ENCODE results near the gene GAPVD1.
A peak's percentile ranks its signal among the peaks of the same experiment; 100 is the strongest.

The GAPVD1 gene

GRCh38 chr9:125240649-125240999 is 21.0 kb upstream of the GAPVD1 start:
- no peaks in the 10 kb centered on the region for H3K9me3 ChIP-seq (ENCODE audit: insufficient read depth, low read length)
- H3K4me3 ChIP-seq (ENCODE audit: low read length), result peak overlapping the region; percentile 96
- peak overlapping the region; percentile 72 for H3K27ac ChIP-seq (ENCODE audit: low read length)
- H3K27me3 ChIP-seq (ENCODE audit: low read depth, low read length), result no peaks in the 10 kb centered on the region
- peaks cover 66% of the 10 kb centered on the region for H3K79me2 ChIP-seq (ENCODE audit: low read length)
- H3K4me2 ChIP-seq (ENCODE audit: low read length), result peak overlapping the region; percentile 66
- H3K4me1 ChIP-seq (ENCODE audit: low read length), result peaks cover 24% of the 10 kb centered on the region
- peak overlapping the region; percentile 99 for H3K9ac ChIP-seq (ENCODE audit: low read length)
- no peak overlapping the region; the same call in 1 of the 2 replicates for H2AFZ ChIP-seq (ENCODE audit: low read depth, low read length)
- peaks cover 44% of the 10 kb centered on the region for H3K36me3 ChIP-seq (replicated peaks; ENCODE audit: low read depth, low read length)
- TF ChIP-seq CTCF (IDR thresholded peaks at IDR 0.05; ENCODE audit: low read depth, low read length) (no peak), EZH2phosphoT487 (IDR thresholded peaks at IDR 0.05; ENCODE audit: low read depth) (no peak)
- H4K20me1 ChIP-seq (ENCODE audit: insufficient read depth, low read length), result peaks cover 44% of the 10 kb centered on the region

DNA sequence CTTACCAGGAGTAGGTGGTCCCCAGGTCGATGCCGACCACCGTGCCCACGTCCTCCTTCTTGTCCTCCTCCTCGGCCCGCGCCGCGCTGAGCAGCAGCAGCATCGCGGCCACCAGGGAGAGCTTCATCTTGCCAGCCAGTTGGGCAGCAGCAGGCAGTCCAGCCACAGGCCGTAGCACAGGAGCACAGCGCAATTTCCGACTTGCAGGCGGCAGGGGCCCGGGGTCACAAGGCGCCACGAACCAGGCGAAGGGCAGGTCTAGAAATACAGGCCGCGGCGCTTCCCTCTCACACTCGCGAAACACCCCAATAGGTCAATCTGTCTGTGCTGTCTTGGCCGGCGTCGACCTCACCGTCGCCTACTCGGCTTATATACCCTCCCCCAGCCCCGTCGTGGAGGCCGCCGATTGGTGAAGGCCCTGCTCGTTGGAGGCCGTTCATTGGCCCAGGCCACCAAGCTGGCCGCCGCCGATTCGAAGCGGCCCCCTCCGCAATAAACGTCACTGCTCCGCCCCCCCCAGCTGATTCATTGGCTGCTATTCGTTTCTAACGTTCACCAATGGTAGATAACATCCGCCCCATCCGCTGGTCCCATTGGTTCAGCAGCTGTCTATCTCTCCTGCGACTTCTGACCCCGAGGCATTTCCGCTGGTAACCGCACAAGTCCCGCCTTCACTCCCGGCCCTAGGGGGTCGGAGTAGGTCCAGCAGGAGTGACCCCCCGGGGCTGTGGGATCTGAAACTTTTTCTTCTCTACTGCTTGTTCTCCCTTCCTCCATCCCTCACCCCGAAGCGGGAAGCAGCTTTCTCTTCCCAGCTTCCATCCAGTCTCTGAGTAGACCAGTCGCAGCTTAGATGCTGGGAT is 20.4 kb upstream of the GAPVD1 start, which contains the start of gene HSPA5:
Gene HSPA5 (minus strand): TSS at position 344 of the 863 bp plus-strand sequence. CDS start 217 bp downstream, at position 127.
- H3K36me3 ChIP-seq (replicated peaks; ENCODE audit: low read depth, low read length), result peaks cover 38% of the 10 kb centered on the region
- H3K9ac ChIP-seq (ENCODE audit: low read length), result peak within 1 kb of the TSS; percentile 99
- H2AFZ ChIP-seq (ENCODE audit: low read depth, low read length), result no peak within 1 kb of the TSS; the same call in 1 of the 2 replicates
- peak within 1 kb of the TSS; percentile 72 for H3K27ac ChIP-seq (ENCODE audit: low read length)
- no peaks in the 10 kb centered on the region for H3K9me3 ChIP-seq (ENCODE audit: insufficient read depth, low read length)
- H3K4me3 ChIP-seq (ENCODE audit: low read length), result peak within 1 kb of the TSS; percentile 96
- peaks cover 24% of the 10 kb centered on the region for H3K4me1 ChIP-seq (ENCODE audit: low read length)
- H4K20me1 ChIP-seq (ENCODE audit: insufficient read depth, low read length), result peaks cover 38% of the 10 kb centered on the region
- H3K4me2 ChIP-seq (ENCODE audit: low read length), result peak within 1 kb of the TSS; percentile 94
- H3K27me3 ChIP-seq (ENCODE audit: low read depth, low read length), result no peaks in the 10 kb centered on the region
- peaks cover 60% of the 10 kb centered on the region for H3K79me2 ChIP-seq (ENCODE audit: low read length)
- no peak; the same call in 1 of the 2 replicates for TF ChIP-seq CTCF (IDR thresholded peaks at IDR 0.05; ENCODE audit: low read depth, low read length)
- no peak for TF ChIP-seq EZH2phosphoT487 (IDR thresholded peaks at IDR 0.05; ENCODE audit: low read depth)

DNA sequence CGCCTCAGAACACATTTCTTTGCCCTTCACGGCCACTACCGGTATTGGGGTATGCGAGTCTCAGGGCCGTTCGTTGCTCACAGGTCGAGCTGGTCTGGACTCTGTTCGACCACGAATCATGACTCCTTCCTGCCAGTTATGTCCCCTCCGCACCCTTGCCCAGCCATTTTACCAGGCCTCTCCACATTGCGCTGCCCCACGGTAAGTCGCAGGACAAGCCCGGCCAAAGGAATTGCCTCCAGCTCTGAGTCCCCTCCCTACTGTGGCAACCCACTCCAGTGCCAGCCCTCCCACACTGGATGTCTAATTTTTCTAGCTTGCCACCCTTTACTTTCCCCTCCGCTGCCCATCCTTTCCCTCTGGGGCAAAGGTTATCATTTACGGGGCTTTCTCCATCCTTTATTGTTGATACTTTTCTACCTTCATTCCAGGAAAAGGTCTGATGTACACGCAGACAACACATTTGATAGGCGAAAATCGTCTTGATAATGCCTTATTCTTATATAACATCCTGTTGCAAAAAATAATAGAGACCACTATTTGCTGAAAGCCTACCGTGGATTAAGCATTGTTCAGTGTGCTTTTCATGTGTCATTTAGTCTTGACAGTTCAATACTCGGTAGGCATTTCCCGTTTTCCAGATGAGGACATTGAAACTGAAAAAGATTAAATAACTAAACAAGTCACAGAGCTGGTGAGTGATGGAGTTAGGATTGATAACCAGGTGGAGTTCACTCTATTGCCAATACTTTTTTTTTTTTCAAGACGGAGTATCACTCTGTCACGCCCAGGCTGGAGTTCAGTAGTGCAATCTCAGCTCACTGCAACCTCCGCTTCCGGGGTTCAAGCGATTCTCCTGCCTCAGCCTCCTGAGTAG is 19.5 kb upstream of the GAPVD1 start:
- H3K9me3 ChIP-seq (ENCODE audit: insufficient read depth, low read length), result no peaks in the 10 kb centered on the region
- peak overlapping the region; percentile 55 for H3K27ac ChIP-seq (ENCODE audit: low read length)
- peaks cover 51% of the 10 kb centered on the region for H3K79me2 ChIP-seq (ENCODE audit: low read length)
- no peak for TF ChIP-seq CTCF (IDR thresholded peaks at IDR 0.05; ENCODE audit: low read depth, low read length)
- TF ChIP-seq EZH2phosphoT487 (IDR thresholded peaks at IDR 0.05; ENCODE audit: low read depth), result no peak
- H3K4me1 ChIP-seq (ENCODE audit: low read length), result peaks cover 24% of the 10 kb centered on the region
- no peaks in the 10 kb centered on the region for H3K27me3 ChIP-seq (ENCODE audit: low read depth, low read length)
- peaks cover 30% of the 10 kb centered on the region for H4K20me1 ChIP-seq (ENCODE audit: insufficient read depth, low read length)
- peaks cover 35% of the 10 kb centered on the region for H3K36me3 ChIP-seq (replicated peaks; ENCODE audit: low read depth, low read length)
- peak overlapping the region; percentile 94 for H3K4me2 ChIP-seq (ENCODE audit: low read length)
- H2AFZ ChIP-seq (ENCODE audit: low read depth, low read length), result no peak overlapping the region
- peak overlapping the region; percentile 93 for H3K9ac ChIP-seq (ENCODE audit: low read length)
- peak overlapping the region; percentile 82 for H3K4me3 ChIP-seq (ENCODE audit: low read length)
